Measurements from ENCODE around the gene HSPB9. TPM values are rescaled to one million over a fixed set of nuclear protein-coding genes. Genes with fewer than 3 reads are reported as not detected.
A peak's percentile ranks its signal among the peaks of the same experiment; 100 is the strongest.

Gene HSPB9
- total and polyA plus RNA-seq, 2 of the 8 experiments (the other 6 are each of a cell fraction or from before 2014, with no cell fraction given), result 0.27 to 0.30 TPM

DNA sequence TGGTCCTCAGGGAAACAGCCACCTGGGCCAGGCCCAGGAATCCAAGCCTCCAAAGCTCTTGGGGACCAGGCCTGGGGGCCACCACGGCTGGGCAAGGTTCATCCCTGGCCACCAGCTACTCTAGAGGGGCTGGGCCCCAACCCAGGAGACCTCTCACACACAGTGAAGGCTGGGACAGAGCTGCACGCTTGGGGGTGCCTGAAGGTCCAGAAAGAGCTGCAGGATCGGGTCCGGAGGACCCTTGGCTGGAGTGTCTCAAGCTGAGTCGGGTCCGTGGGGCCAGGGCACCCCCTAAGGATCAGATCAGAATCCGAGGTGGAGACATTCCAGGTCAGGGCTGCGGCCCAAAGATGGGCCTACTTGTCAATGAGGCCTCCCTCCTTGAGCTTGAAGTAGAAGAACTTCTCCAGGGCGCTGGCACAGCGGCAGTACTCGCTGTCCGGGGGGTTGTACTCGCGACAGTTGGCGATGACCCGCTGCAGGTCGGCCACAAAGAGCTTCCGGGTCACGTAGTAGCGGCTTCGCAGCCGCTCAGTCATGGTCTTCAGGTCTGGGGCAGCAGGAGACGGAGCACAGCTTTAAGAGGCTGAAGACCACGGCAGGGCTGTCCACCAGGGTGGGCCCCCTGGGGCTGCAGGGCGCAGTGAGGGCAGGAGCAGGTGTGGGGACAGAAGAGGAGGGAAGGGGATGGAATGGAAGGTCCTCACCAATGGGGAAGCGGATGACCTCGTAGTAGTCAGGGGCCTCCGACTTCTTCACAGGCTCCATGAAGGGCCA lies 9.1 kb upstream of the HSPB9 start:
- FAIRE-seq, result no peak
- no peaks in the 10 kb centered on the region for H3K79me2 ChIP-seq (ENCODE audit: control insufficient read depth in 1 of 2, insufficient read depth in 2 of 2, low read length in 2 of 2)
- CTCF ChIA-PET (ENCODE audit: partially characterized antibody), result interaction anchor here (1.2 to 39.4 kb wide), 10 partner anchors 9 to 376 kb away, joined by 3 to 1084 read pairs (median 4); partner anchors contain the start of genes DNAJC7, HSPB9, NKIRAS2 and ZNF385C
- H3K9ac ChIP-seq (replicated peaks in 1 of 4; ENCODE audit: extremely low read depth in 1 of 4, low read depth in 3 of 4, low read length in 3 of 4), result no peak overlapping the region
- no peak overlapping the region for H2BK120ac ChIP-seq (replicated peaks; ENCODE audit: low read depth, low read length)
- peaks cover 3 to 20% (median 5%) of the 10 kb centered on the region in 4 experiments; a peak in 6 of 8 replicates for H3K36me3 ChIP-seq (ENCODE audit: control insufficient read depth in 2 of 4, insufficient read depth in 4 of 4, low read length in 3 of 4)
- DNase-seq (ENCODE audit: low read depth in 1 of 2, low spot score in 2 of 2), result no peak
- no peak overlapping the region for H3K4me2 ChIP-seq (ENCODE audit: insufficient read depth in 1 of 2, low read depth in 2 of 2, low read length in 2 of 2)
- H3K27me3 ChIP-seq (replicated peaks in 1 of 4; ENCODE audit: control insufficient read depth in 3 of 4, extremely low read depth in 1 of 4, insufficient read depth in 3 of 4, low read length in 3 of 4), result no peaks in the 10 kb centered on the region
- peaks cover 0 to 11% (median 4%) of the 10 kb centered on the region in 4 experiments; a peak in 6 of 7 replicates for H3K4me1 ChIP-seq (replicated peaks in 1 of 4; ENCODE audit: control insufficient read depth in 3 of 4, insufficient read depth in 4 of 4, low read length in 3 of 4)
- H3K56ac ChIP-seq (replicated peaks; ENCODE audit: insufficient read length, low read depth, low read length), result no peak overlapping the region
- H3K14ac ChIP-seq (ENCODE audit: insufficient read length), result no peak overlapping the region
- peaks cover 0 to 5% of the 10 kb centered on the region in 2 experiments for H4K20me1 ChIP-seq (replicated peaks in 1 of 2; ENCODE audit: control insufficient read depth in 1 of 2, insufficient read depth in 2 of 2, low read length in 2 of 2)
- no peak overlapping the region for H2AFZ ChIP-seq (ENCODE audit: low read length)
- H4K5ac ChIP-seq (ENCODE audit: insufficient read length, low read depth, low read length), result no peak overlapping the region
- no peak overlapping the region for H2BK20ac ChIP-seq (ENCODE audit: low read length)
- no peak overlapping the region for H3K27ac ChIP-seq (ENCODE audit: low read depth, low read length)
- POLR2A ChIA-PET (ENCODE audit: partially characterized antibody), result interaction anchor here (0.9 to 7.2 kb wide), 7 partner anchors 8 to 145 kb away, joined by 3 to 51 read pairs (median 4); partner anchors contain the start of genes HSPB9, KAT2A and NKIRAS2
- H2BK15ac ChIP-seq (ENCODE audit: low read length), result no peak overlapping the region
- 94% methylated on average over 26 of the region's 28 CpGs; no CpG with 5 or more reads in 1 of the 2 experiments for WGBS, 2 experiments (ENCODE audit: extremely low coverage in 1 of 2, insufficient coverage in 1 of 2, insufficient read length in 1 of 2, insufficient replicate concordance in 2 of 2, low coverage in 1 of 2, low lambda C conversion rate in 2 of 2, missing lambda C conversion rate in 1 of 2)
- H3K4me3 ChIP-seq (ENCODE audit: extremely low read depth in 1 of 4, insufficient read depth in 2 of 4, low read depth in 3 of 4, low read length in 4 of 4), result no peak overlapping the region
- no peak overlapping the region for H3K18ac ChIP-seq (ENCODE audit: extremely low read depth, low read length)
- no peaks in the 10 kb centered on the region for H3K9me3 ChIP-seq (ENCODE audit: insufficient read depth in 2 of 2, low read depth in 1 of 2, low read length in 1 of 2)
- H3K23me2 ChIP-seq (ENCODE audit: low read depth, low read length), result no peaks in the 10 kb centered on the region
- no peak overlapping the region for H4K91ac ChIP-seq (replicated peaks; ENCODE audit: insufficient read length, low read length)
- peak overlapping the region; percentile 48 for H4K8ac ChIP-seq (ENCODE audit: extremely low read depth, insufficient read depth, low read length)
- no peak overlapping the region for H2AK5ac ChIP-seq (ENCODE audit: low read depth, low read length)
- no peak overlapping the region for H3K23ac ChIP-seq (ENCODE audit: insufficient read length)
- H2BK5ac ChIP-seq (ENCODE audit: low read depth, low read length), result no peak overlapping the region
- no peak overlapping the region for H2BK12ac ChIP-seq (ENCODE audit: low read depth, low read length)
- no peaks in the 10 kb centered on the region for H3K79me1 ChIP-seq (ENCODE audit: low read depth, low read length)
- H3K4ac ChIP-seq (replicated peaks; ENCODE audit: insufficient read length, low read depth, low read length), result no peak overlapping the region
- TF ChIP-seq RNF2 (IDR thresholded peaks at IDR 0.05; ENCODE audit: borderline replicate concordance, low read depth, low read length, missing control alignments, poor library complexity, severe bottlenecking), result no peak
- no peak for TF ChIP-seq CEBPB (IDR thresholded peaks at IDR 0.05; ENCODE audit: low read depth, low read length)
- TF ChIP-seq PHF8 (conservative IDR thresholded peaks at IDR 0.05; ENCODE audit: low read depth, low read length), result no peak
- no peak for TF ChIP-seq RFX5 (IDR thresholded peaks at IDR 0.05; ENCODE audit: borderline replicate concordance, low read depth, low read length)
- TF ChIP-seq CBX8 (IDR thresholded peaks at IDR 0.05; ENCODE audit: borderline replicate concordance, low read depth, low read length), result no peak
- TF ChIP-seq TCF12 (IDR thresholded peaks at IDR 0.05; ENCODE audit: low read depth, low read length), result no peak
- no peak for TF ChIP-seq SIX5 (IDR thresholded peaks at IDR 0.05; ENCODE audit: low read depth, low read length)
- TF ChIP-seq MAFK (IDR thresholded peaks at IDR 0.05; ENCODE audit: low read depth, low read length), result no peak
- TF ChIP-seq, protein P1, sequence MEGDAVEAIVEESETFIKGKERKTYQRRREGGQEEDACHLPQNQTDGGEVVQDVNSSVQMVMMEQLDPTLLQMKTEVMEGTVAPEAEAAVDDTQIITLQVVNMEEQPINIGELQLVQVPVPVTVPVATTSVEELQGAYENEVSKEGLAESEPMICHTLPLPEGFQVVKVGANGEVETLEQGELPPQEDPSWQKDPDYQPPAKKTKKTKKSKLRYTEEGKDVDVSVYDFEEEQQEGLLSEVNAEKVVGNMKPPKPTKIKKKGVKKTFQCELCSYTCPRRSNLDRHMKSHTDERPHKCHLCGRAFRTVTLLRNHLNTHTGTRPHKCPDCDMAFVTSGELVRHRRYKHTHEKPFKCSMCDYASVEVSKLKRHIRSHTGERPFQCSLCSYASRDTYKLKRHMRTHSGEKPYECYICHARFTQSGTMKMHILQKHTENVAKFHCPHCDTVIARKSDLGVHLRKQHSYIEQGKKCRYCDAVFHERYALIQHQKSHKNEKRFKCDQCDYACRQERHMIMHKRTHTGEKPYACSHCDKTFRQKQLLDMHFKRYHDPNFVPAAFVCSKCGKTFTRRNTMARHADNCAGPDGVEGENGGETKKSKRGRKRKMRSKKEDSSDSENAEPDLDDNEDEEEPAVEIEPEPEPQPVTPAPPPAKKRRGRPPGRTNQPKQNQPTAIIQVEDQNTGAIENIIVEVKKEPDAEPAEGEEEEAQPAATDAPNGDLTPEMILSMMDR (IDR thresholded peaks at IDR 0.05; ENCODE audit: control extremely low read depth in 1 of 3, insufficient read depth in 1 of 3, low read depth in 1 of 3, low read length in 3 of 3), result no peak

All from H1 (cell line).